ENCODE results near the gene RILPL2.
"Not testable (repeated sequence)": the region's sequence is repeated elsewhere in the genome, so short reads cannot be mapped to it uniquely, and the experiment has no call there.

Gene RILPL2

GRCh38 chr12:123401753-123402683 lies 34.5 kb downstream of the RILPL2 start:
- DNase-seq: no peak

GRCh38 chr12:123399255-123399617 lies 37.2 kb downstream of the RILPL2 start:
- DNase-seq: no peak

DNA sequence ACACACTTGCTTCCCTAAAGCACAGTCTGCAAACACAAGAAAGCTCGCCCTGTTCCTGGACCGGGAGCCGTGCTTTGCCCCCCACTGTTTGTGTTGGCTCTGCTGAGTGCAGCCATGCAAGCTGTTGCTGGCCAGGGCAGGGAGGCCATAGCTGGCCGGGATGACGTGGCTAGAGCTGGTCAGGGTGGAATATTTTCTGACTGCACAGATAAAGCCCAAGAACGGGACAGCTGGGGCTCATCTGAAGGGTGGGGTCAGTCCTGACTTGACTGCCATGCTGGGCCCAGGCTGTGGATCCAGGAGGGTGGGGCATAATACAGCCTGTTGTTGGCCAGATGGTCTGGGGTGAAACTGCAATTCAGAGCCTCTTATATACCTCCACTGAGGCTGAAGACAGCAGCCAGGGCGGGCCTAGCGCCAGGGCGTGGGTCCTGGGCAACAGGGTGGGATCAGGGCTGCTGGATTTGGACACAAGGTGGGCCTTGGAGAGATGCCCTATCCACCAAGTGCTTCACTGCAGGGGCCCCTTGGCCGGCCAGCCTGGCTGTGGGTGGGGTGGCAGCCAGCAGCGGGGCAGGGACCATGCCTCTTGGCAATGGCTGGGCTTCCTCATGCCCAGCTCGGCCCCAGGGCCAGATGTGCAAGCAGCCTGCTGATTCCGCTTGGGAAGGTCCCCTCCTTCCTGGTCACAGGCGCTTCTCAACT lies 37.8 kb downstream of the RILPL2 start:
- no peak for DNase-seq

DNA sequence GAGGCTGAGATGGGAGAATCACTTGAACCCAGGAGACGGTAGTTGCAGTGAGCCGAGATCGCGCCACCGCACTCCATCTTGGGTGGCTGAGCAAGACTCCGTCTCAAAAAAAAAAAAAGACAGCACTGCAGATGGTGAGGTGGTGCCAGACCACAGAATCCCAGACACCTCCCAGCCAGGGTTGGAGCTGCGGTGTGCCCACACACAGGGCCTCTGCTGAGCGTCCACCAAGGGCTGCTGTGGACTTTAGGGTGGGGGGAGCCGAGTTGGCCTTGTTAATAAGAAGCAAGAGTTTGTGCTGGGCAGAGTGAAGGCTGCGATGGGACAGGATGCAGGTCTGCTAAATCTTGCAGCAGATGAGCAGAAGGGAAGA lies 38.3 kb downstream of the RILPL2 start:
- no peak for DNase-seq

- DNase-seq: no peak
These were observed 39.1 kb downstream of the RILPL2 start for GRCh38 chr12:123397400-123397799.

- DNase-seq: no peak
These were observed 39.5 kb downstream of the RILPL2 start for GRCh38 chr12:123396954-123397353.

DNA sequence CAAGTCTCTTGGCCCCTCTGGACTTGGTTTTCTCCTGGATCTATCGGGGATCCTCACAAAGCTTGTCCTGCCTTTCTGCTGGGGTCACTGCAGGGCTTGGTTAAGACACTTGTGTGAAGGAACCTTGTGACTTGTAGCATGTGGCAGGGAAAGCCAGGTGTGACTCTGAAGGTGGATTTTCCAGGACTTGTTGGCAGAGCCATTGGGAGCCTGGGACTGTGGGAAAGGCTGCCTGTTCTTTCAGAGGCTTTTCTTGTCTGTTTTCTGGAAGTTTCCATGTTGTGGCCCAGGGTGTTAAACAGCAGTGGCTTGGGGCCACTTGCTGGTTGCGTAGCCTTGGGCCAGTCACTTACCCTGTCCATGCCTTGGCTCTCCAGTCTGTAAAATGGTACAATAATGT lies 39.9 kb downstream of the RILPL2 start:
- no peak for DNase-seq

DNA sequence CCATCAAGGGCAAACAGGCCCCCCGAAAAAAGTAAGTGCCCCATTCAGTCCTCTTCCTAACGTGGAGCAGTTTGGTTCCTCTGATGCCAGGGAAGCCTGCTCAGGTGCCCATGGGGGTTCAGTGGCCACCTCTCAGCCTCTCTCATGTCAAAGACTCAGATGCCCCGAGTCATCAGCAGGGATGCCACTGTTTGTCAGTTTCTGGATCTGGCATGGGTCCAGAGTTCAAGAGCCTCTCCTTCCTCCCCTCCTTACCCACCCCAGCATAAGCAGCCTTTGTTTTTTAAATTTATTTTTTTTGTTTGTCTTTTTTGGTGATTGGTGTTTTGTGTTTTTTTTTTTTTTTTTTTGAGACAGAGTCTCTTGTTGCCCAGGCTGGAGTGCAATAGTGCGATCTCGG lies 41.2 kb downstream of the RILPL2 start:
- DNase-seq: no peak

- DNase-seq: no peak
These were observed 42.7 kb downstream of the RILPL2 start for GRCh38 chr12:123393747-123394146.

DNA sequence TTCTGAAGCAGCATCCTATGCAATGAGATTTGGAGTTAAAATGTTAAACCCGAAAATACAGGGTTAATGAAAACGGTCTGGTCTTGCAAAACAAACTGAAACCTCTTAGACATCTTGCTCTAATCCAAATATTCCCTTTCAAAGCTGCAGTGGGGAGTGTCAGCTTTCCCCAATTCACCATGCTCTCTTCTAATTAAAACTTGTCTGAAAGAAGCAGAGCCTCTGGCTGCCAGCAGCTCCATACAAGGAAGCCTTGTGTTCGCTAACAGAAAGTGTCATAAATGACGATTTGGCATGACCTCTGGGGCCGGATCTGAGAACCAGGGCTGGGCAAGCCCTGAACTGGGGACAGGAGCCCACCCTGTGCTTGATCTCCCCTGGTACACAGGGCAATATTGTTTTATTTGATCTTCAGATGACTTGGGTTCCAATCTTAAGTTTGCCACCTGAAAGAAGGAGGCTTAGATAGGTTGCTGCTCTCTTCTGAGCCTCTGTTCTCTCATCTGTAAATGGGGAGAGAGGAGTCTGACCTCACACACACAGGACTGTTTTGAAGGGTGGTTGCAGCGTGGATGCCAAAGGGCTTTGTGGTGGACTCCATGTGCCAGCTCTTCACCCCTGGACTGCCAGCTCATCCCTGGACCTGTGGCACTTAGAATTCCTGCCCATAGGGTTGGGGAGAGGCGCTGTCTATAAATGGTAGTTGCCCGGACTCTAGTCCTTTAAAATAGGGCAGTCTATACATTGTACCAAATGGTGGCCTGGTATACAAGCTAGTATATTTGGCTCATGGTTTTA lies 44.7 kb downstream of the RILPL2 start:
- DNase-seq: no peak

GRCh38 chr12:123390498-123391426 lies 45.7 kb downstream of the RILPL2 start:
- no peak for DNase-seq

DNA sequence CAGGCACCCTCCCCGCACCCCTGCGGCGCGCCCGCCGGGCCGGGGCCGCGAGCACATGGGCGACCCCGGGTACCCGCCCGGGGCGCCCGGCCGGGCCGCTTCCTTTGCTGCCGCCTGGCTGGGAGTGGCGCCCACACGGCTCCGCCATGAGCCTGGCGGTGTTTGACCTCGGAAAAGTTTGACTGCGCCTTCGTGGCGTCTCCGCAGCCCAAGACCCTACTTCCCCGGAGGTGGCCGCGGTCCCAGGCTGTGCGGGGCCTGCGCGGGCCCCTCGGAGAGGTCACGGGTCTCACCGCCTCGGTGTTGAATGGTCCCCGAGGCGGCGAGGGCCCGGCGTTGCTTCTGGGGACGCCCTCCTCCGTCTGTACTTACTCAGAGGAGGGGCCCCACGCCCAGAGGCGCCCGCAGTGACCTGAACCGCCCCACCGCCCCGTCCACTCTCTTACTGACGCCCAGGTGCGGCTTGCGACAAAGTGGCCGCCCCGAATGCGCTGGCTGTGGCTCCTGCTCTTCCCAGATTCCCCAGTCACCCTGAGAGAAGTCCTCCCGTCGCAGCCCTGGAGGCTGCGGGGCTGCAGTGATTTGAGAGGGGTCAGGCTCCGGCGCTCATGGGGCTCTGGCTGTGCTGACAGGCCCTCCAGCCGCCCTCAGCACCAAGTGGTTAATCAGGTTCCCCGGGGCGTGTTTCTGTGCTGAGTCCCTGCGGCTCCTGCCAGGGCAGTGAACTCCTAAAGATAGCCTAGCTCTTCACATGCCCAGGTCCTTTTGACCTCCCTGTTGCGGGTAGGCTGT lies 46.7 kb downstream of the RILPL2 start:
- DNase-seq: peak; percentile 40

DNA sequence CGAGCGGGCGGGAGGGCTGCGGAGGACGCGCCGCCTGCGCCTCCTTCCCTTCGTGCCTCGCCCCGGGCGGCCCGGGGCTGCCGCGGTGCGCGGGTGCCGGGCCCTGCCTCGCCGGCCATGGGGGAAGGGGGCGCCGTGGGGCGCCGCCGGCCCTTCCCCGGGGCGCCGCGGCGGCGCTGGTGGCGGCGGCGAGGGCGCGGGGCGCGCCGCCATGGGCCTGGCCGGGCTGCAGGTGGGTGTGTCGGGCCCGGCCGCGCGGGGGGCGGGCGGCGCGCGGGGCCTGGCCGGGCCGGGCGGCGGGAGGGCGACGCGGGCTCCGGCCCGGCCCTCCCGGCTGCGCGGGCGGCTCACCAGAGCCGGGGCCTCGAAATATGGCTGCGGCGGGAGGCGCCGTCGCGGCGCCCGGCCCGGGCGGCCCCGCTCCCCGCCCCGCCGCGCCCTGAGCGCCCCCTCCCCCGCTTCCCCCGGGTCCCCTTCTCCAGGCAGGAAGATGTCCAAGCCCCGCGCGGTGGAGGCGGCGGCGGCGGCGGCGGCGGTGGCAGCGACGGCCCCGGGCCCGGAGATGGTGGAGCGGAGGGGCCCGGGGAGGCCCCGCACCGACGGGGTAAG lies 47.4 kb downstream of the RILPL2 start:
- peak; percentile 32 for DNase-seq

- DNase-seq: peak; percentile 66
These were observed 48.1 kb downstream of the RILPL2 start for GRCh38 chr12:123388177-123388950.

GRCh38 chr12:123387508-123388176 lies 48.8 kb downstream of the RILPL2 start:
- DNase-seq: no peak

DNA sequence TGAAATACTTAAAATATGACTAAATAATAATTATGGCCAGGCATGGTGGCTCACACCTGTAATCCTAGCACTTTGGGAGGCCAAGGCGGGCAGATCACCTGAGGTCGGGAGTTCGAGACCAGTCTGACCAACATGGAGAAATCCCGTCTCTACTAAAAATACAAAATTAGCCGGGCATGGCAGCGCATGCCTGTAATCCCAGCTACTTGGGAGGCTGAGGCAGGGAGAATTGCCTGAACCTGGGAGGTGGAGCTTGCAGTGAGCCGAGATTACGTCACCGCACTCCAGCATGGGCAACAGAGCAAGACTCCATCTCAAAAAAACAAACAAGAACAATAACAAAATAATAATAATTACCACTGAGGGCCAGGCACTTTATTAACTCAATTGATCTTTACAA lies 50.9 kb downstream of the RILPL2 start:
- not testable (repeated sequence) for DNase-seq

DNA sequence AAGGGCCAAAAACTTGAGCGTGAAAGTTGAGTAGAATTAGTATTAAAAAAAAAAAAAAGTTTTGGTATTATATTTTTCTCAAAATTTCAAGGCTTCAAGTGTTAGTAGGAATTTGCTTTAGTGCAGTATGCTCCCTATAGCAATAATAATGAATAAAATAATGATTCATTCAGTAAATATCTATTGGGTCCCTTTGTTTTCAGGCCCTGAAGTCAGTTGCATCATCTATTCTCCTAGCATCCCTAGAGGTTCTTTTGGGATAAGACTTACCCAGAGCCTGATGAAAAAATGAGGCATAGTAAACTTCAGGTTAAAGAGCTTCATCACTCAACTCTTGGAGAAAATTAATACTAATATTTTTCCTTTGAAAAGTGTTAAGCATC lies 51.5 kb downstream of the RILPL2 start:
- DNase-seq: no peak

- DNase-seq: peak; percentile 41
These were observed 52.0 kb downstream of the RILPL2 start for GRCh38 chr12:123384318-123384993.

- DNase-seq: no peak
These were observed 53.8 kb downstream of the RILPL2 start for GRCh38 chr12:123382684-123383083.

Data from NCI-H146 (cell line).